Neural progenitor cell (in vitro differentiated cells): ENCODE results near the gene PTPN14. TPM values are rescaled to one million over a fixed set of nuclear protein-coding genes. Genes with fewer than 3 reads are reported as not detected.

Experiments used
- DNase-seq: peaks from one replicate; pipeline ENCODE4 v3.0.0-alpha.2; 2016; ENCODE audit warnings: low spot score
- H2AFZ ChIP-seq: fragments of 200-600 bp; sonication (generic); replicated peaks from 2 replicates; pipeline ENCODE4 v1.6.1; 2016; ENCODE audit warnings: antibody characterized with exemption
- H3F3A ChIP-seq: fragments of 200-600 bp; sonication (generic); 2 replicates; pipeline ENCODE4 v1.6.1; 2016; ENCODE audit warnings: antibody characterized with exemption, low read depth
- H3K27ac ChIP-seq: fragments of 200-600 bp; sonication (generic); 2 replicates; pipeline ENCODE4 v1.5.1; 2016; ENCODE audit warnings: mild to moderate bottlenecking
- H3K27me3 ChIP-seq: fragments of 200-600 bp; sonication (generic); 2 replicates; pipeline ENCODE4 v1.6.1; 2016; ENCODE audit warnings: mild to moderate bottlenecking, moderate library complexity
- H3K36me3 ChIP-seq: fragments of 200-600 bp; sonication (generic); 2 replicates; pipeline ENCODE4 v1.5.1; 2016
- H3K4me1 ChIP-seq: fragments of 200-600 bp; sonication (generic); 2 replicates; pipeline ENCODE4 v1.6.1; 2016; ENCODE audit warnings: mixed run types
- H3K4me2 ChIP-seq: fragments of 200-600 bp; sonication (generic); 2 replicates; pipeline ENCODE4 v1.6.1; 2016
- H3K4me3 ChIP-seq: fragments of 200-600 bp; sonication (generic); 2 replicates; pipeline ENCODE4 v1.5.1; 2016
- H3K79me2 ChIP-seq: fragments of 200-600 bp; sonication (generic); 2 replicates; pipeline ENCODE4 v1.6.1; 2016; ENCODE audit warnings: low read depth
- H3K9ac ChIP-seq: fragments of 200-600 bp; sonication (generic); 2 replicates; pipeline ENCODE4 v1.6.1; 2016
- H3K9me3 ChIP-seq: fragments of 200-600 bp; sonication (generic); 2 replicates; pipeline ENCODE4 v1.5.1; 2016; ENCODE audit warnings: low read depth
- H4K20me1 ChIP-seq: fragments of 200-600 bp; sonication (generic); 2 replicates; pipeline ENCODE4 v1.6.1; 2016; ENCODE audit warnings: low read depth
- H3K27ac Mint-ChIP-seq: 3 replicates; pipeline ENCODE4 v1.8.0; 2021; ENCODE audit warnings: mixed read lengths
- H3K27me3 Mint-ChIP-seq: 2 replicates; pipeline ENCODE4 v1.8.0; 2022; ENCODE audit warnings: low read depth, mild to moderate bottlenecking, inconsistent platforms, moderate library complexity, mixed read lengths; ENCODE audit not compliant: insufficient read depth
- H3K36me3 Mint-ChIP-seq: 3 replicates; pipeline ENCODE4 v1.8.0; 2021; ENCODE audit warnings: mixed read lengths
- H3K4me1 Mint-ChIP-seq: 3 replicates; pipeline ENCODE4 v1.8.0; 2021; ENCODE audit warnings: mixed read lengths
- H3K4me3 Mint-ChIP-seq: 3 replicates; pipeline ENCODE4 v1.8.0; 2021; ENCODE audit warnings: mild to moderate bottlenecking, moderate library complexity, mixed read lengths
- H3K9me3 Mint-ChIP-seq: 3 replicates; pipeline ENCODE4 v1.8.0; 2020; ENCODE audit warnings: mixed read lengths
- CTCF ChIP-seq: fragments of 200-600 bp; sonication (generic); IDR thresholded peaks from 2 replicates; pipeline ENCODE4 v1.5.1; 2017; ENCODE audit warnings: antibody characterized with exemption, mild to moderate bottlenecking
- EZH2 ChIP-seq: fragments of 200-600 bp; sonication (generic); IDR thresholded peaks from 2 replicates; pipeline ENCODE4 v1.6.1; 2017; ENCODE audit warnings: antibody characterized with exemption, mild to moderate bottlenecking, moderate library complexity
- EZH2phosphoT487 ChIP-seq: fragments of 200-600 bp; sonication (generic); IDR thresholded peaks from 2 replicates; pipeline ENCODE4 v1.6.1; 2017; ENCODE audit warnings: antibody characterized with exemption
- total RNA-seq: library from RNA; depleted of rRNA; stranded (reverse); fragments of >200 nt; gene quantifications from 2 replicates; pipeline ENCODE4 v1.2.3, GENCODE V29; 2015; ENCODE audit warnings: low replicate concordance

Gene PTPN14
- total RNA-seq, 1 donor from 2014 or later = 28.3 TPM

DNA sequence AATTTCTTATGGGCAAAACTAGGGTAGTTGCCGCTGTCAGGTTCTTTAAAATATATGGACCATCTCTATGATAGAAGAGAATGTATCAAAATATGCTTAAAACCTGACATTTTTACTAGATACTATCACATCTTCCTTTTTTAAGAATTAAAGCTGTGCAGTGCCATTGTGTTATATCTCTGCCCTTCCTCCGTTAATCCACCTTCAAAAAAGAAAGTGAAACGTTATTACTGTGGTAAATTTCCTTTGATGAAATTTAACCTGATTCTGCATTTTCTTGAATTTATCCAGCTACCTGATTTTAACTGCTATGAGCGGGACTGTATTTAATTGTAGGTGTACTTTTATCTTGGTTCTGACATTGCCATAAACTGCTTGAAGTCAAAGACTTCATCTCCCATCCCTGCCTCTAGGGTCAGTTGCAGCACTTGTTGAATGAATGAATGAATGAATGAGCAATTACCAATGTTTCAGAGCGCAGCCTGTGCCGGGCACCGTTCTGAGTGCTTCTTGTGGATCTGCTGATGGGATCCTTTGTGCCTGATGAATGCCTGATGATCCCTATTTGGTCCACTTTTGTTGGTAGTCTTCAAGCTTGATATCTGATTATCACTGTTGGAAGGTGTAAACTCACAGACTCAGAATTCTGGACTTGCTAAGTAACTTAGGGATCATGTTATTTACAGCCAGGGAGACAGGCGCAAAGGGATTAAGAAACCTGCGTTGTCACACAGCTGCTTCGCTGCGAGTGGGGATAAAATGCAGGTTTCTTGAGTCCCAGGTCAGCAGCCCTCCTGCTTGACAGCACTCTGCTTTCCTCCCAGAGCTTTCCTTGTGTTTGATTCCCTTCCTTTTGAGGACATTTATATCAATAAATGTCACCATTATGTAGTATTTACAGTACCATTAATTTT, 240.4 kb downstream of the PTPN14 start:
- H3F3A ChIP-seq = peaks cover 6% of the 10 kb centered on the region
- H2AFZ ChIP-seq = no peak overlapping the region
- no peak overlapping the region for H3K4me3 Mint-ChIP-seq
- TF ChIP-seq EZH2 (no peak), CTCF (no peak), EZH2phosphoT487 (no peak)
- peaks cover 2% of the 10 kb centered on the region for H3K36me3 Mint-ChIP-seq
- no peaks in the 10 kb centered on the region for H3K9me3 Mint-ChIP-seq
- H3K27ac Mint-ChIP-seq = no peak overlapping the region
- no peak overlapping the region for H3K27ac ChIP-seq
- no peaks in the 10 kb centered on the region for H3K36me3 ChIP-seq
- H3K4me3 ChIP-seq = no peak overlapping the region
- no peaks in the 10 kb centered on the region for H3K79me2 ChIP-seq
- H3K27me3 ChIP-seq = no peaks in the 10 kb centered on the region
- H4K20me1 ChIP-seq = no peaks in the 10 kb centered on the region
- peak; percentile 60 for DNase-seq
- peak overlapping the region; percentile 16 for H3K4me2 ChIP-seq
- peaks cover 34% of the 10 kb centered on the region for H3K4me1 ChIP-seq
- H3K27me3 Mint-ChIP-seq = peaks cover 6% of the 10 kb centered on the region
- peaks cover 37% of the 10 kb centered on the region for H3K4me1 Mint-ChIP-seq
- H3K9me3 ChIP-seq = no peaks in the 10 kb centered on the region
- H3K9ac ChIP-seq = no peak overlapping the region

GRCh38 chr1:214310010-214310409, 241.4 kb downstream of the PTPN14 start:
- TF ChIP-seq EZH2phosphoT487 (no peak), EZH2 (no peak), CTCF (no peak)
- Histone ChIP-seq H4K20me1 (no peaks in the 10 kb centered on the region), H2AFZ (no peak overlapping the region), H3F3A (peaks cover 6% of the 10 kb centered on the region), H3K4me2 (no peak overlapping the region), H3K4me1 (peaks cover 34% of the 10 kb centered on the region), H3K79me2 (no peaks in the 10 kb centered on the region), H3K9me3 (no peaks in the 10 kb centered on the region), H3K36me3 (no peaks in the 10 kb centered on the region), H3K9ac (no peak overlapping the region), H3K27ac (no peak overlapping the region), H3K27me3 (no peaks in the 10 kb centered on the region), H3K4me3 (no peak overlapping the region)
- no peak overlapping the region for H3K4me3 Mint-ChIP-seq
- peaks cover 37% of the 10 kb centered on the region for H3K4me1 Mint-ChIP-seq
- no peak for DNase-seq
- H3K27me3 Mint-ChIP-seq = peaks cover 6% of the 10 kb centered on the region
- H3K27ac Mint-ChIP-seq = no peak overlapping the region
- no peaks in the 10 kb centered on the region for H3K36me3 Mint-ChIP-seq
- no peaks in the 10 kb centered on the region for H3K9me3 Mint-ChIP-seq

- DNase-seq = no peak
- Histone ChIP-seq H3K79me2 (no peaks in the 10 kb centered on the region), H3K36me3 (no peaks in the 10 kb centered on the region), H2AFZ (no peak overlapping the region), H3F3A (peaks cover 4% of the 10 kb centered on the region), H3K9ac (no peak overlapping the region), H3K4me1 (peaks cover 29% of the 10 kb centered on the region), H4K20me1 (peaks cover 2% of the 10 kb centered on the region), H3K4me3 (no peak overlapping the region), H3K4me2 (no peak overlapping the region), H3K27ac (no peak overlapping the region), H3K9me3 (no peaks in the 10 kb centered on the region), H3K27me3 (no peaks in the 10 kb centered on the region)
- H3K27me3 Mint-ChIP-seq = peaks cover 5% of the 10 kb centered on the region
- no peaks in the 10 kb centered on the region for H3K9me3 Mint-ChIP-seq
- no peaks in the 10 kb centered on the region for H3K36me3 Mint-ChIP-seq
- no peak overlapping the region for H3K4me3 Mint-ChIP-seq
- no peak for TF ChIP-seq CTCF
- no peak for TF ChIP-seq EZH2
- no peak for TF ChIP-seq EZH2phosphoT487
- no peak overlapping the region for H3K27ac Mint-ChIP-seq
- peaks cover 34% of the 10 kb centered on the region for H3K4me1 Mint-ChIP-seq
Measured at GRCh38 chr1:214306269-214306668, 245.1 kb downstream of the PTPN14 start.
